NCI-H510A treated with DMSO at 0.1 percent for 48 hours (cell line): ENCODE measurements around the gene ZNF346.
A peak's percentile ranks its signal among the peaks of the same experiment; 100 is the strongest.

Experiments
- DNase-seq: peaks from one replicate; lab custom pipeline; 2025; lab: John Stamatoyannopoulos, UW

ZNF346 gene

GRCh38 chr5:177123789-177124485, 101.4 kb downstream of the ZNF346 start:
- no peak for DNase-seq

- DNase-seq = peak; percentile 5
Observed at GRCh38 chr5:177124486-177124991, 102.0 kb downstream of the ZNF346 start.

GRCh38 chr5:177126771-177127170, 104.3 kb downstream of the ZNF346 start:
- no peak for DNase-seq

GRCh38 chr5:177128551-177128981, 106.1 kb downstream of the ZNF346 start:
- no peak for DNase-seq

GRCh38 chr5:177130211-177131018, 107.9 kb downstream of the ZNF346 start:
- no peak for DNase-seq
